Cardiac muscle cell (in vitro differentiated cells and primary cell): ENCODE data around the gene EML4. TPM values are rescaled to one million over a fixed set of nuclear protein-coding genes. Genes with fewer than 3 reads are reported as not detected.

Experiments used
- DNase-seq, 2 donors: peaks; one replicate each; pipeline versions ENCODE4 v3.0.0 to v3.0.0-alpha.2; 2010 to 2017; ENCODE audit warnings: low read depth in 1 of 2, low spot score in 1 of 2
- H3K27ac ChIP-seq: fragments of 200-600 bp; sonication (generic); 2 replicates; pipeline ENCODE4 v1.5.1; 2016
- H3K27me3 ChIP-seq: fragments of 200-600 bp; sonication (generic); 2 replicates; pipeline ENCODE4 v1.6.0; 2016; ENCODE audit warnings: control low read depth
- H3K36me3 ChIP-seq: fragments of 200-600 bp; sonication (generic); 2 replicates; pipeline ENCODE4 v1.5.1; 2016; ENCODE audit warnings: control low read depth
- H3K4me1 ChIP-seq: fragments of 200-600 bp; sonication (generic); 2 replicates; pipeline ENCODE4 v1.8.1; 2017; ENCODE audit warnings: low read depth, mild to moderate bottlenecking, mixed run types
- H3K4me3 ChIP-seq: fragments of 200-600 bp; sonication (generic); 2 replicates; pipeline ENCODE4 v1.5.1; 2016; ENCODE audit warnings: mild to moderate bottlenecking
- H3K9me3 ChIP-seq: fragments of 200-600 bp; sonication (generic); 2 replicates; pipeline ENCODE4 v1.5.1; 2017; ENCODE audit warnings: low read depth, mild to moderate bottlenecking, control low read depth
- polyA plus RNA-seq: library from polyadenylated mRNA; unstranded; fragments of >200 nt; fragmentation: Nextera tagmentation; extraction: Ambion mirVana; gene quantifications from 2 replicates; pipeline ENCODE4 v1.2.1, GENCODE V29; 2016
- total RNA-seq: library from RNA; depleted of rRNA; stranded (reverse); fragments of >200 nt; gene quantifications from 2 replicates; pipeline ENCODE4 v1.2.3, GENCODE V29; 2016
- TF ChIP-seq, protein P1 (sequence below): IDR thresholded peaks from 2 replicates; pipeline ENCODE4 v1.5.1; 2012; ENCODE audit warnings: low read depth, mild to moderate bottlenecking, low read length

The EML4 gene
- total and polyA plus RNA-seq, 2 experiments from 2014 or later = 46.6 to 56.2 TPM

DNA sequence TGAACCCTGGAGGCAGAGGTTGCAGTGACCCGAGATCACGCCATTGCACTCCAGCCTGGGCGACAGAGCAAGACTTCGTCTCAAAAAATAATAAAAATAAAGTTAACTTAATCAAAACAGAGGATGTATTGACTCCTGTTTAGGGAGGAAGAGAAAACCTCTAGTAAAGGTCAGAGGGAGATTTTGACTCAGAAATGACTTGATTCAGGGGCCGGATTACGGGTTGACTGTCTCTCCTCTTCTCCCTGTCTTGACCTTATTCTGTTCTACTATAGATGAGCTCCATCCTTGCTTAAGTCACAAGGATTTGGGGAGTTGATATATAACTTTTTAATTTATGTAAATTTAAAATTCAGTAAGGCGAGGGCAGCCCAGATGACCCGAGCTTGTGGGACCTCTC is 120.9 kb downstream of the EML4 start:
- Histone ChIP-seq H3K4me1 (peaks cover 7% of the 10 kb centered on the region), H3K36me3 (peaks cover 29% of the 10 kb centered on the region), H3K9me3 (no peaks in the 10 kb centered on the region), H3K27ac (no peak overlapping the region), H3K4me3 (no peak overlapping the region), H3K27me3 (no peaks in the 10 kb centered on the region)
- TF ChIP-seq, protein P1, sequence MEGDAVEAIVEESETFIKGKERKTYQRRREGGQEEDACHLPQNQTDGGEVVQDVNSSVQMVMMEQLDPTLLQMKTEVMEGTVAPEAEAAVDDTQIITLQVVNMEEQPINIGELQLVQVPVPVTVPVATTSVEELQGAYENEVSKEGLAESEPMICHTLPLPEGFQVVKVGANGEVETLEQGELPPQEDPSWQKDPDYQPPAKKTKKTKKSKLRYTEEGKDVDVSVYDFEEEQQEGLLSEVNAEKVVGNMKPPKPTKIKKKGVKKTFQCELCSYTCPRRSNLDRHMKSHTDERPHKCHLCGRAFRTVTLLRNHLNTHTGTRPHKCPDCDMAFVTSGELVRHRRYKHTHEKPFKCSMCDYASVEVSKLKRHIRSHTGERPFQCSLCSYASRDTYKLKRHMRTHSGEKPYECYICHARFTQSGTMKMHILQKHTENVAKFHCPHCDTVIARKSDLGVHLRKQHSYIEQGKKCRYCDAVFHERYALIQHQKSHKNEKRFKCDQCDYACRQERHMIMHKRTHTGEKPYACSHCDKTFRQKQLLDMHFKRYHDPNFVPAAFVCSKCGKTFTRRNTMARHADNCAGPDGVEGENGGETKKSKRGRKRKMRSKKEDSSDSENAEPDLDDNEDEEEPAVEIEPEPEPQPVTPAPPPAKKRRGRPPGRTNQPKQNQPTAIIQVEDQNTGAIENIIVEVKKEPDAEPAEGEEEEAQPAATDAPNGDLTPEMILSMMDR = no peak
- DNase-seq = no peak

DNA sequence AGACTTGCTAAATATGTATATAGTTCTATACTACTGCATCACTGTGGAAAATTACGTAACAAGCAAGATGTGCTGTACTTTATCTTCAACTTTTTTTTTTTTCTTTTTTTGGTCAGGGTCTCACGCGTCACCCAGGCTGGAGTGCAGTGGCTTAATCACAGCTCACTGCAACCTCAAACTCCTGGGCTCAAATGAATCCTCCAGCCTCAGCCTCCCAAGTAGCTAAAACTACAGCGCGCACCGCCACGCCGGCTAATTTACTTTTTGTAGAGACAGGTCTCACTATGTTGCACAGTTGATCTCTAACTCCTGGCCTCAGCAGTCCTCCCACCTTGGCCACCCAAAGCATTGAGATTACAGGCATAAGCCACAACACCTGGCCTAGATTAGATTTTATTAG is 123.9 kb downstream of the EML4 start:
- Histone ChIP-seq H3K9me3 (no peaks in the 10 kb centered on the region), H3K27me3 (no peaks in the 10 kb centered on the region), H3K27ac (no peak overlapping the region), H3K4me3 (no peak overlapping the region), H3K36me3 (peaks cover 46% of the 10 kb centered on the region), H3K4me1 (no peaks in the 10 kb centered on the region)
- TF ChIP-seq, protein P1 = no peak
- DNase-seq = no peak

- TF ChIP-seq, protein P1 = no peak
- no peaks in the 10 kb centered on the region for H3K4me1 ChIP-seq
- no peak overlapping the region for H3K4me3 ChIP-seq
- peaks cover 51% of the 10 kb centered on the region for H3K36me3 ChIP-seq
- no peak for DNase-seq
- H3K27ac ChIP-seq = no peak overlapping the region
- no peaks in the 10 kb centered on the region for H3K27me3 ChIP-seq
- H3K9me3 ChIP-seq = no peaks in the 10 kb centered on the region
These were observed 127.1 kb downstream of the EML4 start for GRCh38 chr2:42296226-42296625.

- TF ChIP-seq, protein P1 = no peak
These were observed 128.3 kb downstream of the EML4 start for GRCh38 chr2:42297322-42297936.

DNA sequence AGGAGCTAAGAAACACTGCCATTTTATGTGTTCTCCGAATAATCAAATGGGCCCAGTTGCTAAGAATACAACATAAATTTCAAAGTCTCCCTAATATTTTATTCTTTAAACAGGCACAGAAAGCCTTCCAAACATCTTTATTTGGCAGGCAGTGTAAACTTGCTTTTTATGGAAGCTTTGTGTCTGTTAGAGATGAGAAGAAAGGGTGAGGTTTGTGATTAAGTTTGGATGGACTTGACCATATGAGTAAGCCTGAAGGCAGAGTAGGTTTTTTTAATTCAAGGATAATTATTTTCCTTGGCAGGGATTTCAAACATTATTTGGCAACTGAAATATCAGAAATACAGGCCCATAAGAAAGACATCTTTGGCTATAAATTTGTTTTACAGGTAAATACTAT is 129.0 kb downstream of the EML4 start:
- no peak for DNase-seq
- Histone ChIP-seq H3K4me1 (no peaks in the 10 kb centered on the region), H3K36me3 (peaks cover 59% of the 10 kb centered on the region), H3K27me3 (no peaks in the 10 kb centered on the region), H3K4me3 (no peak overlapping the region), H3K9me3 (no peaks in the 10 kb centered on the region), H3K27ac (no peak overlapping the region)
- TF ChIP-seq, protein P1 = no peak

More at GRCh38 chr2:42297322-42297936, 128.3 kb downstream of the EML4 start:
- Histone ChIP-seq H3K36me3 (peaks cover 52% of the 10 kb centered on the region), H3K4me1 (no peaks in the 10 kb centered on the region), H3K27me3 (no peaks in the 10 kb centered on the region), H3K27ac (no peak overlapping the region), H3K4me3 (no peak overlapping the region), H3K9me3 (no peaks in the 10 kb centered on the region)
- DNase-seq = no peak
